Endothelial cell of umbilical vein (primary cell): Measurements from ENCODE around the gene PRM1.

Source experiments
- EZH2 ChIP-seq: IDR thresholded peaks from 2 replicates; pipeline ENCODE4 v1.6.1; 2012; ENCODE audit warnings: borderline replicate concordance, low read depth, mild to moderate bottlenecking, moderate library complexity, low read length, inconsistent platforms; ENCODE audit not compliant: severe bottlenecking
- JUN ChIP-seq: IDR thresholded peaks from 2 replicates; pipeline ENCODE4 v1.6.1; 2011; ENCODE audit warnings: borderline replicate concordance, low read depth; ENCODE audit not compliant: insufficient read length, insufficient read depth
- MYC ChIP-seq: IDR thresholded peaks from one replicate; pipeline ENCODE4 v1.6.1; 2011; ENCODE audit warnings: mild to moderate bottlenecking, low read depth, low read length
- POLR2A ChIP-seq: IDR thresholded peaks from 2 replicates; pipeline ENCODE4 v1.6.1; 2012; ENCODE audit warnings: low read depth, mild to moderate bottlenecking, control low read depth, low read length
- POLR2AphosphoS5 ChIP-seq: IDR thresholded peaks from 2 replicates; pipeline ENCODE4 v1.6.1; 2012; ENCODE audit warnings: low read depth, mild to moderate bottlenecking, control low read depth, low read length, moderate library complexity; ENCODE audit not compliant: insufficient read depth
- TF ChIP-seq, protein P1 (sequence below), 2 donors: IDR thresholded peaks; 1 replicate in 1 of 2; 2 replicates in 1 of 2; pipeline ENCODE4 v1.5.1; 2011; ENCODE audit warnings: low read length in 2 of 2, mild to moderate bottlenecking in 2 of 2, moderate library complexity in 2 of 2, control low read depth in 1 of 2, inconsistent platforms in 1 of 2, low read depth in 1 of 2; ENCODE audit not compliant: insufficient read depth in 1 of 2; ENCODE audit errors: extremely low read depth in 1 of 2
- TF ChIP-seq, protein P2 (sequence below): IDR thresholded peaks from 2 replicates; pipeline ENCODE4 v1.6.1; 2011; ENCODE audit not compliant: insufficient read depth, insufficient read length

GRCh38 chr16:11295672-11296071 lies 14.5 kb upstream of the PRM1 start:
- no peak for TF ChIP-seq EZH2
- TF ChIP-seq, protein P1, sequence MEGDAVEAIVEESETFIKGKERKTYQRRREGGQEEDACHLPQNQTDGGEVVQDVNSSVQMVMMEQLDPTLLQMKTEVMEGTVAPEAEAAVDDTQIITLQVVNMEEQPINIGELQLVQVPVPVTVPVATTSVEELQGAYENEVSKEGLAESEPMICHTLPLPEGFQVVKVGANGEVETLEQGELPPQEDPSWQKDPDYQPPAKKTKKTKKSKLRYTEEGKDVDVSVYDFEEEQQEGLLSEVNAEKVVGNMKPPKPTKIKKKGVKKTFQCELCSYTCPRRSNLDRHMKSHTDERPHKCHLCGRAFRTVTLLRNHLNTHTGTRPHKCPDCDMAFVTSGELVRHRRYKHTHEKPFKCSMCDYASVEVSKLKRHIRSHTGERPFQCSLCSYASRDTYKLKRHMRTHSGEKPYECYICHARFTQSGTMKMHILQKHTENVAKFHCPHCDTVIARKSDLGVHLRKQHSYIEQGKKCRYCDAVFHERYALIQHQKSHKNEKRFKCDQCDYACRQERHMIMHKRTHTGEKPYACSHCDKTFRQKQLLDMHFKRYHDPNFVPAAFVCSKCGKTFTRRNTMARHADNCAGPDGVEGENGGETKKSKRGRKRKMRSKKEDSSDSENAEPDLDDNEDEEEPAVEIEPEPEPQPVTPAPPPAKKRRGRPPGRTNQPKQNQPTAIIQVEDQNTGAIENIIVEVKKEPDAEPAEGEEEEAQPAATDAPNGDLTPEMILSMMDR (IDR thresholded peaks at IDR 0.05; ENCODE audit: extremely low read depth in 1 of 2, insufficient read depth in 1 of 2, low read depth in 1 of 2, low read length in 2 of 2), result no peak
- no peak for TF ChIP-seq POLR2A
- no peak for TF ChIP-seq POLR2AphosphoS5
- no peak for TF ChIP-seq JUN
- no peak for TF ChIP-seq MYC
- TF ChIP-seq, protein P2, sequence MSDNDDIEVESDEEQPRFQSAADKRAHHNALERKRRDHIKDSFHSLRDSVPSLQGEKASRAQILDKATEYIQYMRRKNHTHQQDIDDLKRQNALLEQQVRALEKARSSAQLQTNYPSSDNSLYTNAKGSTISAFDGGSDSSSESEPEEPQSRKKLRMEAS, result no peak
